HG03342 (cell line): ENCODE results near the gene SYT11.
"Not testable (repeated sequence)": the region's sequence is repeated elsewhere in the genome, so short reads cannot be mapped to it uniquely, and the experiment has no call there.

Experiments used
- ATAC-seq: cut with Tn5 transposase; IDR thresholded peaks from one replicate; pipeline ENCODE4 v1.9.1; 2021; ENCODE audit warnings: mild to moderate bottlenecking, moderate library complexity; ENCODE audit not compliant: unreplicated experiment

The SYT11 gene

DNA sequence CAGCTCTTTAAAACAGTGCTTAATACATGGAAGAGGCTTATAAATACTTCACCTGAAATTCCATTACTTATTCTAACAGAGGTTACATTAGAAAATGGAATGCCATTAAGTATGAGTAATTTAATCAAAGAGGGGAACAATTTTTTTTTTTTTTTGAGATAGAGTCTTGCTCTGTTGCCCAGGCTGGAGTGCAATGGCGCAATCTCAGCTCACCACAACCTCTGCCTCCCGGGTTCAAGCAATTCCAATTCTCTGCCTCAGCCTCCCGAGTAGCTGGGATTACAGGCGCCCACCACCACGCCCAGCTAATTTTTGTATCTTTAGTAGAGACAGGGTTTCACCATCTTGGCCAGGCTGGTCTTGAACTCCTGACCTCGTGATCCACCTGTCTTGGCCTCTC, 36.2 kb downstream of the SYT11 start:
- ATAC-seq, result not testable (repeated sequence)

DNA sequence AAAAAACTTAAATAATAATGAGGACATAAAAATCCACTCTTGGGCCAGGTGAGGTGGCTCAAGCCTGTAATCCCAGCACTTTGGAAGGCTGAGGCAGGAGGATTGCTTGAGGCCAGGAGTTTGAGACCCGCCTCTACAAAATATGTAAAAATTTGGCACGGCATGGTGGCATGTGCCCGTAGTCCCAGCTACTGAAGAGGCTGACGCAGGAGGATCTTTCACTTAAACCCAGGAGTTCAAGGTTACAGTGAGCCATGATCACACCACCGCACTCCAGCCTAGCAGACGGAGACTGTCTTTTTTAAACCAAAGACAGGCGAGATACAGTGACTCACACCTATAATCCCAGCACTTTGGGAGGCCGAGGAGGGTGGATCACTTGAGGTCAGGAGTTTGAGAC, 37.1 kb downstream of the SYT11 start:
- not testable (repeated sequence) for ATAC-seq

DNA sequence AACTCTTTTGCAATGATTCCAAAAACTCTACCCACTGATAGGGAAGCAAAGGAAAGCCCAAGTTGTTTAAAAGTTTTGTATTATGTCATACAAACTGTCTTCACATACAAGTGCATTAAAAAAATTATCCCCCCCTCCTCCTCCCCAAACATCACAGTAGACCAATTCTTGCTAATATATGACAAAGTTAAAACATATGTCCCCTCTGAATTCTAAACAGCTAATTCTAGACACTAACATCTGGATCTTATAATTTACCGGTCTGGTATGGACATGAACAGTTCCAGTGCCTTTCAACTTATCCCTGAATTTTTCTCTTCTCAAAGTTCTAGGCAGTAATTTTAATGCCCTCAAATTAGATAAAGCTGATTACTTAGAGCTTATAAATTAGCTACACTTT, 38.4 kb downstream of the SYT11 start:
- no peak for ATAC-seq

DNA sequence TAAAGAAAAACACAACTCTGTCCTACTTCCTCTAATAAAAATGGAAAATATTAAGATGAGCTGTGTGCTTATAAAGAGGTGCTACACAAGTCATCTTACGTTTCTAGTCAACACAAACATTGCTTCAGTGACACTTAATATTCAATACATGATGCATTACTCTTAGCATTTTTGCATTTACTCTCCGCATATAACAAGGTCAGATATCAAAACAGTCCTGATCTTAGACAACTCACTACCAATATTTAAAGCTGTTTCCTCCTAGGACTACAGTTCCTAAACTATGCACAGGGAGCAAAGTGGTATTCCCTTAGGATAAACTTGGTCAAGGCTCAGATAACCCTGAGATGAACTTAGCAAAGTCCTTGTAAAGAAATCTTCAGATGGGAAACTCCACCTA, 39.5 kb downstream of the SYT11 start:
- no peak for ATAC-seq

DNA sequence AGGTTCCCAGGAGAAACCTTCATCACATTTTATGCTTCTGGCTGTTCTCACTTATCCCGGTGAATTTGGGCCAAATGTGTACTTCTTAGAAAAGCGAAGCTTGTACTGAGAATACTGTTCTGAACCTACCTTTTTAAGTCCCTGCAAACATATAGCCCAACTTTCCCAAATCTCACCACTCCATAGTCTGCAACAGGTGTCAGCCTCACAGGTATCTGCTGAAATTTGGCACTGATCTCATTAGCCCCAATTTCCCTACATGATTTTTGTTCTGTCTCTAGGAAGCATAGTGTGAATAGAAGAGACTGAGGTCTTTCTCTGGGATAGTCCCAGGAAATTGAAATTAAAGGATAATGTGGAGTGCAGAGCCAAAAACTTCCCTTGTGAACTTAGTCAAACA, 40.3 kb downstream of the SYT11 start:
- no peak for ATAC-seq

DNA sequence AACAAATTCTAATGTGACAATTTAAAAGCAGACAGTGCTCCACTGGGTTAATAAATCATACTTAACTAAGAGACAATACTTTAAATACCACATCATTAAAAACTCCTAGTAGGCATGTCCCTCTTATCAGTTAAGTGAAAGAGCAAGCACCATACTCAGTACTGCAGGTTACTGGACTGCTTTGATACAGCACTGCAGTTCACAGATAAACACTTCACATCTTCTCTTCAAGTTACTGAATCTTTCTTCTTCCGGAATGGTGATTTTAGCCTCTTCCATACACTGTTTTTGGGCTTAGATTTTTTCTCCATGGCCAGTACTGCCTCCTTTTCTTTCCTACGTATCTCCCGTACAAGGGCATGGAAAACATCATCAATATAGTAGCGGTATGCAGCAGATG, 40.8 kb downstream of the SYT11 start:
- no peak for ATAC-seq

DNA sequence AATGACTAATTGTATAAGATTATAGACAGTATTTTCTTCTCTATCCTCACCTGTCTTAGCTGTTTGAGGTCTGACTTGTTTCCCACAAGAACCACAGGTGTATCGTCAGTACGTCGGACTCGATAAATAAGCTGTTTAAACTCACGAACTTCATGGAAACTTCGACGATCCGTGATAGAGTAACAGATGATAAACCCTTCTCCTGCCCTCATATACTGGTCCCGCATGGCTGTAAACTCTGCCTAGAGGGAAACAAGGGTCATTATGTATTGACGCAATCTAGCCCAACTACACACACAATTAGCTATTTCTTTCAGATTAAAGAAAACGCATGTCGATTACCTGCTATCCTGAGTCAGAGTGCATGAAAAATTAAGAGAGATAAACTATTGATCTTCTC, 44.9 kb downstream of the SYT11 start:
- no peak for ATAC-seq

DNA sequence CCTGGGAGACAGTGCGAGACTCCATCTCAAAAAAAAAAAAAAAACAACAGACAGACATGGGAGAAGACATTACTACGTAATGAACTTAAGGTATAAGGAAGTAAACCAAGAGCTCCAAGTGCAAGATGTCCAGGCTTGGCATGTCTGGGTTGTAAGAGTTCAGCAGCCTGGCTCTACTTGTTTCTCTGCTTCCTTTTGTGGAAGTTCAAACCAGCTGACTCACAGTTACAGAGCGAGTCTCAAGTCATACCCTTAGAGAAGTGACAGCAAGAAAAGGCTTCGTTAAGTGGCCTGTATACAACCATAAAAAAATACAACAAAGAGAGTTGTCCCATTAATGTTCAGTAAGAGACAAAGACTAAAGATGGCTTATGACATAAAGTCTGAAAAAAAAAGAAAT, 50.5 kb downstream of the SYT11 start:
- no peak for ATAC-seq

DNA sequence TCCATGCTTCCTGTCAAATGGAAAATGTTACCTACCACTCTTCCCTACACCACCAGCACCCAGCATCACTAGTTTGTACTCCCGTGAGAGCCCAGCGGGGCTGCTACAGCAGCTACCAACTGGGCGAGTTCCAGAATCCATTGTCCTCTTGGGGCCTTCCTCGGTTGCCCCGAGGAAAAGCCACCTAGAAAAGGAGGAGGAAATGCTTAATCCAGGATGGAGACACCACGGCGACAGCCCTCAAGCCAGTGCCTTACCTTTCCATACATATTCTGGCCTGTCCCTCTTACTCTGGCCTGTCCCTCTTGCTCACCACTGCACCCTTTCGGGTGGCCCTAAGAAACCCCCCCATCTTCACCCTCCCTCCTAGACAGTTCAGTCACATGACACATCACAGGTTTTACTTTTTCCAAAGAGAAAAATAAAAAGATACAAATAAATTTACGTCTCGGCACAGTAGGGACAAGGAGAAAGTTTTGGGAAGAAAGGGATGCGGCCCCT, 51.3 kb downstream of the SYT11 start:
- no peak for ATAC-seq

DNA sequence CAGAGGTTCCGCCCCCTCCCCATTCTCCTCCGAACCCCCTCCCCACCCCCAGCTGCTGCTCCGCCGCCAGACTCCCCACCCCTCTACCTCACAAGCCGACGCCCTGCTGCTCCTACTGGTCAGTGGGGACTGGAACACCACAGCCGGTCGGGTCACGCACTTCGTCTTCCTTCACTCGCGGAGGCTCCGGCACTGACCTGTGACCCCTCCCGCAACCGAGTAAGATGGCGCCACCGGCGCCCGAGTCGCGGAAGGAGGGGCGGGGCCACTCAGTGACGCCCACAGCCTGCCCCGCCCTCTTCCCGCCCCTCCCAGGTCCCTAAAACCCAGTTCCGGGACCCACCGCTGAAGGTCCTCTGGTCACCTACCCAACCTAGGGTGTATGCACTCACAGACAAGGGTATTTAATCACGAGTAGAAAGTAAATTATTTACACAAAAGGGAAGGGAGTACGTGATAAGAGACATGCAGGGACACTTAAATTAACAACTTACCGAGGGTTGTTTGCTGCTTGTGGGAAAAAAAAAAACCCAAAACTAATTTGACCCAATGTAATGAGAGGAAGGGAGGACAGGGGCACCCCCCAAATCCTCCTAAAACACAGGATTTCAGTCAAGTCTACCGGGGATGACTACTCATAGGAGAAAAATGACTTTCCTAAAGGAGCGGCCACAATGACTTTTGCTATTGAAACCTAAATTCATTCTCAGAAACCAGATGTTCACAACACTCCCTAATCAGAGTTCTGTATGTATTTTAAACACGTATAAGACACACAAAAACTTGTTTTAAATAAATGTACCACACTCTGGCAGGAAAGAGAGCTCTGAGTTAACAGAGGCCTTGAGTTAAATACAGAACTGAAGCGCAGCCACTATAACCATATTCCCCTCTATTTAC, 52.0 kb downstream of the SYT11 start, which contains the start of gene RIT1:
Gene RIT1 (minus strand): TSS at position 194 of the 900 bp plus-strand sequence. CDS start 588 bp downstream, outside the sequence.
- peak; percentile 77 for ATAC-seq

DNA sequence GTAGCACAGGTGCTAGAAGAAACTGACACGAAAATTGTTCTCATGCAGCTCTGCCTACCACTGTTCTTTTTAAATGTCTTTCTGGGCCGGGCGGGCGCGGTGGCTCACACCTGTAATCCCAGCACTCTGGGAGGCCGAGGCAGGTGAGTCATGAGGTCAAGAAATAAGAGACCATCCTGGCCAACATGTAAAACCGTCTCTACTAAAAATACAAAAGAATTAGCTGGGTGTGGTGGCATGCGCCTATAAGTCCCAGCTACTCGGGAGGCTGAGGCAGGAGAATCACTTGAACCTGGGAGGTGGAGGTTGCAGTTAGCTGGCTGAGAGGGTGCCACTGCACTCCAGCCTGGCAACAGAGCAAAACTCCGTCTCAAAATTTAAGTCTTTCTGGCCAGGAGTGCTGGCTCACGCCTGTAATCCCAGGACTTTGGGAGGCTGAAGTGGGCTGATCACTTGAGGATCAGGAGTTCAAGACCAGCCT, 52.7 kb downstream of the SYT11 start:
- no peak for ATAC-seq

DNA sequence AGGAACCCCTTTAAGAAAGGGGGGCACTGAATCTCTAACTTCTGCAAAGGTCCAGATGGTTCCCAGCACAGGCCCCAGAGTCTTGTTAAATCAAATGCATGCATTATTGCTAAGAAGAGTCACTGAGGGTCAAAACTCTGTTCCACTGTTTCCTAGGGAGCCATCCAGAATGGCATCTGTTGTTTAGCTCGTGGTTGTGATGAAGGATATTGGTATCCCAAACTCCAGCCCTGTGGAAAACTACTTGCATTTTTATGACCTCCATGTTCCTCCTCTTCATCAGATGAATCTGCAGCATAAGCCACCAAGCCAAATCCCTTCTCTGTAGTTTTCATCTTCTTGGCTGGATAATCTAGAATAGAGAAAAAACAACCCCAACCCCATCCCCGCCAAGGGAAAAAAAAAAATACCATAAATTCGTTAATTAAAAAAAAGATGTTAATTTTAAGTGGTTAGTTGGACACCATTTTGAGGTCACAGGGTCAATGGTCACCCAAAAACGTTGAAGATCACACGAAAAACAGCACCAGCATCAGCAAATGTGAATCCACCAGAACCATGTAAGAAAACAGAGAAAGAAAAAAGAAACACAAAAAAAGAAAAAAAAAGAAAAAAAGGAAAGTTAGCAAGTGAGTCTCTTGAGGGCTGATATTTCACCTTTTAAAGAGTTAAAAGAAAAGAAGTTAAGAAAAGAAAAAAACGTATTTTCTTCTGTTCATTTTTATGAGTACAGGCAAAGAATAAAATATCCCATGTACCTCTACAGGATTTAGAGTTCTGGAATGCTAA, 54.8 kb downstream of the SYT11 start:
- ATAC-seq, result no peak

DNA sequence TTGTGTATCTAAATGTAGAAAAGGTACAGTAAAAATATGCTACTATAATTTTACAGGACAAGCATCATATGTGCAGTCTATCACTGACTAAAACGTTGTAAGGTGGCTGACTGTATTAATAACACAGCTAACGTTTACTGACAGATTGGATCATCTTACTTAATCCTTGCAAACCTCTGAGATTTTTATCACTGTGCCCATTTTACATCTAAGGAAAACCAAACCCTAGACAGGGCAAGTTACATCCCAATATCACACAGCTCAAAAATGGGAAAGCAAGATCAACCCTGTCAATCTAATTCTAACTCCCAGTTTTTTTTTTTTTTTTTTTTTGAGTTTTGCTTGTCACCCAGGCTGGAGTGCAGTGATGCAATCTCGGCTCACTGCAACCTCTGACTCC, 59.3 kb downstream of the SYT11 start:
- no peak for ATAC-seq

DNA sequence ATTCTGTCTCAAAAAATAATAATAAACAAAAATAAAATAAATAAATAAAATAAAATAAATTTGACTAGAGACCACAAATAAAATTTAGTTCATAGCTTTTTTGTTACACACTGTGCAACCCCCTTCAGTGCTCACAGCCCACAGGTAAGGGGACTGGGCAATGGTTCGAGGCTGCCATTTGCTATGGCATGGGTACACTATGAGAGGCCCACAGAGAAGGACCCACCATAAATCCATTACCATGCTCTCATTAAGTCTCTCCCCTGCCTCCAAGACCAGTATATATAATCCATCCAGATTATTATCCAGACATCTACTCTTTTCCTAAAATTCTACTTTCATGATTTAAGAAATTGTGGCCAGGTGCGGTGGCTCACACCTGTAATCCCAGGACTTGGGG, 60.4 kb downstream of the SYT11 start:
- ATAC-seq, result no peak

DNA sequence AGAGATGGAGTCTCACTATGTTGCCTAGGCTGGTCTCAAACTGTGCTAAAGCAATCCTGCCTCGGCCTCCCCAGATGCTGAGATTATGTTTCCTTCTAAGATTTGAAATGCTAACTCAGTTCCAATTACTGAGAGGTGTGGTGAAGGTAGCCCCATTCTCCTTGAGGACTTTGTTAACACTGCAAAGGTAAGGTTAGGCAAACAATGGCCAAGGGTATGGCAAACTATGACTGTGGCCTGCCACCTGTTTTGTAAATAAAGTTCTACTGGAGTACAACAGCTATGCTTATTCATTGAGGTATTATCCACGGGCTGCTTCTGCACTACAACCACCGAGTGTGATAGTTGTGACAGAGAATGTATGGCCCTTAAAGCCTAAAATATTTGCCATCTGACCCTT, 61.4 kb downstream of the SYT11 start:
- no peak for ATAC-seq

DNA sequence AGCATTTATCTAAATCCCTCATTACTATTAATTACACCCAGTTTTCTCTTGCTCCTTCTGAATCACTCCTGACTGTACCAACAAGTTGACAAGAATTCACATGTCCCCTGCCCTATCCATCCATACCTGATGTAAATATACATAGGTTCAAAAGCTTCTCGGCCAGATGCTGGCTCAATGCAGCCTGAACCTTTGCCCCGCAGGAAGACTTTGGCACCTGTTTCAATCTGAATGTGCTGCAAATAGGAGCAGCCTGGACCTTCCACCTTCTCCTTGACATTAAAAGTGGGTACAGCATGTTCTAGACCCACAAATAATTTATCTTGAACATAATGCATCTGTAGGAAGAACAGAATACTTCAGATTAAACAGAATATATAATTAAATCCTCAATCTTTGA, 66.1 kb downstream of the SYT11 start:
- no peak for ATAC-seq

DNA sequence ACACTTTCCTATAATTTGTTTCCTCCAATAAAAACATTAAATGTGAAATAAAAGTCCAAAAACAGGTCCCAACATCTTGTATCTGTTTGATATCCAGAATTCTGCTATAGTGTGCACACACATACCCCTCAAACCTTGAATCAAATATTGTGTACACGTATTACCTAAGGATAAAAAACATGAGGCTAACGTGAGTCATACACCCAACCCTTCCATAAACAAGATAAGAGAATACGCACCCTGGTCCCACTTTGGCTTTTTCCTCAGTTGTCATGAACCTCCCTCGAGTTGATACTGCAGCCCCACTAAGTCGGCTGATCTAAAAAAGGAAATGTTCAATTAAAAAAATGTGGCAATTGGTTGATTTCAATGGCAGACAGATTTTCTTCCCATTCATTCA, 69.7 kb downstream of the SYT11 start:
- ATAC-seq, result no peak

DNA sequence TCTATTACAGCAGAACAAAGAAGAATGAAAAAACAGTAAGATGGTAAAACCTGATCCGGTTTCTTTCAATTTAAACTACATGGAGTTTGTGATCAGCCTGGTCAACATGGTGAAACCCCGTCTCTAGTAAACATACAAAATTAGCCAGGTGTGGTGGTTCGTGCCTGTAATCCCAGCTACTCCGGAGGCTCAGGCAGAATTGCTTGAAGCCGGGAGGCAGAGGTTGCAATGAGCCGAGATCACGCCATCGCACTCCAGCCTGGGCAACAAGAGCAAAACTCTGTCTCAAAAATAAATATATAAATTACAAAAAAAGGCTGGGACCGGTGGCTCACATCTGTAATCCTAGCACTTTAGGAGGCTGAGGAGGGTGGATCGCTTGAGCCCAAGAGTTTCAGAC, 71.4 kb downstream of the SYT11 start:
- ATAC-seq, result not testable (repeated sequence)

DNA sequence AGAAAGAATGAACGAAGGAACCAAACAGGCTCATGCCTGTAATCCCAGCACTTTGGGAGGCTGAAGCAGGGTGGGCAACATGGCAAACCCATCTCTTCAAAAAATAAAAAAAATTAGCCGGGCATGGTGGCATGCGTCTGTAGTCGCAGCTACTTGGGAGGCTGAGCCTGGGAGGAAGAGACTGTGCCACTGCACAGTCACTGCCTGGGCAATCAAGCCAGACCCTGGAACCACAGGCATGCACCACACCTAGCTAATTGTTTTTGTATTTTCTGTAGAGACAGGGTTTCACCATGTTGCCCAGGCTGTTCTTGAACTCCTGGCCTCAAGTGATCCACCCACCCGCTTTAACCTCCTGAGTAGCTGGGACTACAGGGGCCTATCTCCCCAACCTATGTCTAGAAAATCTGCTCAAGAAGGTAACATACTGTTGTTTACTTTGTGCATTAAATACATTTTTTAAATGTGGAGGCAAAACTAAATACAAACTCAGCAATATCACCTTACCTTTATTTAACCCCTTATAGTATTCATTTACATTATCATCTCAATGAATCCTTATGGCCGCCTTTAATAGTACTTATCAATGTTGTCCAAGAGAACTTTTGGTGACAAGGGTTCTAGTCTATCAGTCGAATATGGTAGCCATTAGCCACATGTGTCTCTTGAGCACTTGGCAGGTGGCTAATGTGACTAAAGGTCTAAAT, 72.1 kb downstream of the SYT11 start:
- no peak for ATAC-seq

DNA sequence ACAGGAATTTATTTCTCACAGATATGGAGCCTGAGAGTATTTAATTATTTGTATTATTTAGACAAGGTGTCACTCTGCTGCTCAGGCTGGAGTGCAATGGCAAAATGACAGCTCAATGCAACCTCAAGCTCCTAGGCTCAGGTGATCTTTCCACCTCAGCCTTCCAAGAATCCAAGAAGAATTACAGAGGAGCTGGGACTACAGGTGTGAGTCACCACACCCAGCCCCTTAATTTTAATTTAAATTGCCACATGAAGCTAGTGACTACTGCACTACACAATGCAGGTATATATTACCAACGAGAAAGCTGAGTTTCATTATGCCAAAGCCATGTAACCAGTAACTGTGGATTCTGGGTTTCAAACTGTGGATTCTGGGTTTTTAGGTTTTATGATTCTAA, 72.7 kb downstream of the SYT11 start:
- ATAC-seq, result no peak

DNA sequence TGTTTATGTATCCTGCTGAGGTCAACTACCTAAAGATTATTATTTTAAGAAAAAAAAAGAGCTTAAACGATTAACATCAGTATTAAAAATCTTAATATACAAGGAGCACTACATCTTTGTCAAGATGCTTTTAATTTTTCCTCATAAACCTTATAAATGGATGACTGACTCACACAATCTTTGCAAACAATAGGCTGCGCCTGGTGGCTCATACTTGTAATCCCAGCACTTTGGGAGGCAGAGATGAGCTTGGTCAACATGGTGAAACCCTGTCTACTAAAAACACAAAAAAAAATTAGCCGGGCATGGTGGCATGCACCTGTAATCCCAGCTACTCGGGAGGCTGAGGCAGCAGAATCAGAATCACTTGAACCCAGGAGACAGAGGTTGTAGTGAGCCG, 73.1 kb downstream of the SYT11 start:
- no peak for ATAC-seq
